SU-DHL-6 (cell line): Measurements from ENCODE around the gene ADAMTS7.

Experiments used
- CTCF ChIP-seq: fragments of 200-600 bp; sonication (generic); IDR thresholded peaks from one replicate; pipeline ENCODE4 v1.5.1; 2017; ENCODE audit warnings: antibody characterized with exemption, mild to moderate bottlenecking, low read length, moderate library complexity; ENCODE audit not compliant: insufficient read depth, poor library complexity, severe bottlenecking
- EZH2phosphoT487 ChIP-seq: fragments of 200-600 bp; sonication (generic), shearing (Covaris generic); conservative IDR thresholded peaks from 2 replicates; pipeline ENCODE4 v1.6.1; 2018; ENCODE audit warnings: mild to moderate bottlenecking, antibody characterized with exemption, low read length, moderate library complexity, mixed read lengths

GRCh38 chr15:78732634-78733033, 78.6 kb downstream of the ADAMTS7 start:
- TF ChIP-seq CTCF (no peak), EZH2phosphoT487 (no peak)
